GM10266 (cell line): ENCODE results near the gene CASK.

Source experiments
- DNase-seq: peaks from one replicate; pipeline ENCODE4 v3.0.0; 2012; ENCODE audit errors: extremely low spot score
- TF ChIP-seq, protein P1 (sequence below): IDR thresholded peaks from 2 replicates; pipeline ENCODE4 v1.5.1; 2012; ENCODE audit warnings: mild to moderate bottlenecking, low read depth; ENCODE audit not compliant: control insufficient read depth, insufficient read depth; ENCODE audit errors: missing control alignments

The CASK gene

DNA sequence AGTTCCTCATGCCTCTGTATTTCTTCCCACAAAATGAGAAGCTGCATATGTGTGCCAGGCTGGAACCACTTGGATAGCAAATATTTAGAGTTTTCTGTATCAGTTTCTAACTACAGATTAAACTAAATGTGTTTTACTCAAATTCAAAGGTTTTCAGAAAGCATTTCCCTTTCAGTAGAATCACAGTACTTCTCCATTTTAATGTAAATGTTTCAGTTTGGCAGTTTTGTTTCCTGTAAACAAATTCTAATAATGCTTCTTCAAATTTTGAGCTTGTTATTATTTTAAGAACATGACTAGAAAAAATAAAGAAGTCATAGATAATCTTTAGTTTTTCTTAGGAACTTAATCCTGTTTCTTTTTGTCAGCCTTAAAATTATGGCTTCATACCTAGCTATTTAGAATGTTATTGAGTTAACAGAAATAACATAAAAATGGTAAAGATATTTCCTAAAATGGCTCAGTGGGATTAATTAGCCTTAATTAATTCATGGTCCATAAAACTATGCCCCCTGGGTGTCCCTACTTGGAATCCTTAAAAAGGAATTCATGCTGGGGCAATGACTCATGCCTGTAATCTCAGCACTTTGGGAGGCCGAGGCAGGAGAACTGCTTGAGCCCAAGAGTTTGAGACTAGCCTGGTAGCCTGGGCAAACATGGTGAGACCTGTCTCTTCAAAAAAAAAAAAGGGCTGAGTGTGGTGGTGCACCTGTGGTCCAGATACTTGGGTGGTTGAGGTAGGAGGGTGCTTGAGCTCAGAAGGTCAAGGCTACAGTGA lies 318.4 kb downstream of the CASK start:
- no peak for DNase-seq

DNA sequence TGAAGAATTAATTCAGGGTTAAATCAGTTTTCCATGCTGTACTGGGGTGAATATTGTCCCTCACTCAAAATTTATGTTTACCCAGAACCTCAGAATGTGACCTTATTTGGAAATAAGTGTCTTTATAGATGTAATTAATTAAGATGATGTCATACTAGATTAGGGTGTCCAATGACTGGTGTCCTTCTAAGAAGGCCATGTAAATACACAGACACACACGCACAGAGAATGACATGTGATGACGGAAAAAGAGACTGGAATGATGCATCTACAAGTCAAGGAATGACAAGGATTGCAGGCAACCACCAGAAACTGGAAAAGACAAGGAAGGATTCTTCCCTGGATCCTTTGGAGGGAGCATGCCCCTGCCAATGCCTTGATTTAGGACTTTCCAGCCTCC lies 319.2 kb downstream of the CASK start:
- TF ChIP-seq, protein P1, sequence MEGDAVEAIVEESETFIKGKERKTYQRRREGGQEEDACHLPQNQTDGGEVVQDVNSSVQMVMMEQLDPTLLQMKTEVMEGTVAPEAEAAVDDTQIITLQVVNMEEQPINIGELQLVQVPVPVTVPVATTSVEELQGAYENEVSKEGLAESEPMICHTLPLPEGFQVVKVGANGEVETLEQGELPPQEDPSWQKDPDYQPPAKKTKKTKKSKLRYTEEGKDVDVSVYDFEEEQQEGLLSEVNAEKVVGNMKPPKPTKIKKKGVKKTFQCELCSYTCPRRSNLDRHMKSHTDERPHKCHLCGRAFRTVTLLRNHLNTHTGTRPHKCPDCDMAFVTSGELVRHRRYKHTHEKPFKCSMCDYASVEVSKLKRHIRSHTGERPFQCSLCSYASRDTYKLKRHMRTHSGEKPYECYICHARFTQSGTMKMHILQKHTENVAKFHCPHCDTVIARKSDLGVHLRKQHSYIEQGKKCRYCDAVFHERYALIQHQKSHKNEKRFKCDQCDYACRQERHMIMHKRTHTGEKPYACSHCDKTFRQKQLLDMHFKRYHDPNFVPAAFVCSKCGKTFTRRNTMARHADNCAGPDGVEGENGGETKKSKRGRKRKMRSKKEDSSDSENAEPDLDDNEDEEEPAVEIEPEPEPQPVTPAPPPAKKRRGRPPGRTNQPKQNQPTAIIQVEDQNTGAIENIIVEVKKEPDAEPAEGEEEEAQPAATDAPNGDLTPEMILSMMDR: no peak
- DNase-seq: no peak

More for the DNA sequence above, 318.4 kb downstream of the CASK start:
- TF ChIP-seq, protein P1: no peak

DNA sequence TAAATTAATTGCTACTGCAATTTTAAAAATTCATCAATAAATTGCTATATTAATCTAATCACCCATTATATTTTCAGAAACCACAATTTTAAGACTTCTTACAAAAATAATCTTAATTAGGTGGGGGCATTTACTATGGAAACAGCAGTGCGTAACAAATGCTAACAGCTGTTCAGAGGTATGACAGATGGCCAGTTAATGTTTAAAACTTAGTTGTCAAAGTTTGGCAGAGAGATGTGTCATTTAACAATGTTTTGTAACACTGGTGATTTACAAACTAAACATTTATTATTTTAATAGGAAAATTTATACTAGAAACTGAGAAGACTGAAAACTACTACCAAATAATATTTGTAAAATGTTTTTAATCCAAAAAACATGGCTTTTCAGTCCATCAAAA lies 319.8 kb downstream of the CASK start:
- DNase-seq: no peak
- TF ChIP-seq, protein P1: no peak

DNA sequence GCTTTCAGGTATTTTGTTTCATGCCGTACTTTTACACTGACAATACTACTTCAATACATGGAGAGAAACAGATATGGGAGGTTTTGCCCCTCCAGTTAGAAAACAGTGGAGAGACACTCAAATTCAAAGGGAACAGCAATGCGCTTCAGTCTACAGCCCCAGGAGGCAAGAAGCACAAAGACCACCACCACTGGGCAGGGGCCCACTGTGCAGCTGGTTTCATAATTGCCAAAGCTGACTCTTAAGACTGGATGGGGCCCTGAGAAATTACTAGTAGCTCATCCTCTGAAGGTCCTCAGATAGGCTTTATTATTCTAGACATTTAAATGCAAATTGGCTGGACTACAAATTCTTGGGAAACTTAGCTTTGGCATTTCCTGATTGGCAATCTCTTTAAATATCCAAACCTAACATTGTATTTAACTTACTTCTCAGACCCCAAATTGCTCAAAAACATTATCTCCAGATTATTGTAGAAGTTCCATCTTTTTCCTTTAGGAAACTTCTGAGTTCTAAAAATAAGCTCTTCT lies 320.5 kb downstream of the CASK start:
- DNase-seq: no peak
- TF ChIP-seq, protein P1: no peak

DNA sequence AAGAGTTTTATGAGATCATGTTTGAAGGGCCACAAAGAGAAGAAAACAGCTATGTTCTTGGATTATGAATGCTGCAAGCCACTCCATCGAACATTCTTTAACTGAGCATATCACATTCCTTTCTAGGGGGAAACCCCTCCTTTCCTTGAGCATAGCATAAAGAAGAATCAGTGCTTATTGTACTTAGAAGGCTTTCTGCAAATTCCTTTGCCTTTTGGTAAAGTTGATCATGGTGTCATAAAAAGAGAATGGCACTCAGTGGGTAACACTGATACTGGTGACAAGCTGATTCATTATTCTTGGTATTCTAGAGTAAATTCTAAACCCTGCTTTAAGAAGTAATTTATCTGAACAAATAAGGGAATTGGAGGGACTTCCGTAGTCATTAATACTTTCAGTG lies 323.1 kb downstream of the CASK start:
- DNase-seq: no peak

DNA sequence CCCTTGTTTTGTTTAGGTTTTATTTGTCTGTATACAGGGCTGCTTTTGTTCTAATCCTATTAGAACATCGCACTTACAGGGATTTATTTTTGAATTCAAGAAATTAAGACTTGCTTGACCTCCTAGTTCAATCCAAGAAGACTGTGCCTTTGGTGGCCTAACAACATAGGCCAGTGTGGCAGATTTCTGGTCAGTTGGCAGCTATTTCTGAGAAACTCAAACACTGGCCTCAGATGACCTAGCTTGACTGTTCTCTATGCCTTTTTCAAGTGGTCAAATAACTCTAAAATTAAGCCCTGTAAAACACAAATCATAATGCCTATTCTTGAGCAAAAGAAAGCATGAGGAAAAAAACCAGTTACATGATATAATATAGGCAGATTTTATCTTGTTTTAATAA lies 323.8 kb downstream of the CASK start:
- no peak for DNase-seq
- TF ChIP-seq, protein P1: no peak

More for the DNA sequence above, 323.1 kb downstream of the CASK start:
- TF ChIP-seq, protein P1: no peak

DNA sequence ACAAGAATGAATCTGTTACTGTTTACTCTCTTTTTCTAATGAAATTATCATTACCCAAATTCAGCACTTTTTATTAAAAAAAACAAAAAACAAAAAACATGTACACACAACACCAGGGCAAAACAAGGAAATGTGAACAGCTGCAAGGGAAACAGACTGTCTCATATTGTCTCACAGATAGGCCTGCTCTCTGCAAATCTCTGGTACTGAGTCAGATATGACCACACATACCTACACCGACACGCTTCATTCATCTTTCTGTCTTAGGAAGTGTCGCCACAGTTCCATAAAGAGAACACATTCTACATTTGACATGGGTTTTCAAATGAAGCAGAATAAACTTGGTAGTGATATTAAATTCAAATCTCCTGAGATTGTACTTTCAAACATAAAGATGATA lies 326.8 kb downstream of the CASK start:
- TF ChIP-seq, protein P1: no peak
- DNase-seq: peak; percentile 5
